Glutamatergic neuron (in vitro differentiated cells): ENCODE measurements around the gene CNRIP1. TPM values are rescaled to one million over a fixed set of nuclear protein-coding genes. Genes with fewer than 3 reads are reported as not detected.

Source experiments
- DNase-seq: peaks from one replicate; pipeline ENCODE4 v3.0.0; 2022
- H3K27ac Mint-ChIP-seq: one replicate; pipeline ENCODE4 v1.8.0; 2020; ENCODE audit warnings: mild to moderate bottlenecking, mixed read lengths, inconsistent platforms; ENCODE audit not compliant: unreplicated experiment
- H3K27me3 Mint-ChIP-seq: one replicate; pipeline ENCODE4 v1.8.0; 2020; ENCODE audit warnings: mild to moderate bottlenecking, moderate library complexity, mixed read lengths, inconsistent platforms; ENCODE audit not compliant: unreplicated experiment
- H3K36me3 Mint-ChIP-seq: one replicate; pipeline ENCODE4 v1.8.0; 2020; ENCODE audit warnings: mild to moderate bottlenecking, mixed read lengths, inconsistent platforms; ENCODE audit not compliant: unreplicated experiment
- H3K4me1 Mint-ChIP-seq: one replicate; pipeline ENCODE4 v1.8.0; 2020; ENCODE audit warnings: mild to moderate bottlenecking, low read depth, mixed read lengths, inconsistent platforms; ENCODE audit not compliant: unreplicated experiment
- H3K4me3 Mint-ChIP-seq: one replicate; pipeline ENCODE4 v1.8.0; 2020; ENCODE audit warnings: mild to moderate bottlenecking, mixed read lengths, inconsistent platforms; ENCODE audit not compliant: unreplicated experiment
- H3K9me3 Mint-ChIP-seq: one replicate; pipeline ENCODE4 v1.8.0; 2020; ENCODE audit warnings: mild to moderate bottlenecking, moderate library complexity, mixed read lengths, inconsistent platforms; ENCODE audit not compliant: unreplicated experiment
- CTCF ChIP-seq: fragments of 200-600 bp; sonication (generic); IDR thresholded peaks from one replicate; pipeline ENCODE4 v1.5.0; 2021; ENCODE audit not compliant: partially characterized antibody, unreplicated experiment
- total RNA-seq: library from RNA; stranded (reverse); fragmentation: NEBNext Ultra II Directional; extraction: Animal tissue kit (Norgen Biotek cat#: 25700); gene quantifications from one replicate; pipeline ENCODE4 v1.2.1, GENCODE V29; 2021; ENCODE audit not compliant: unreplicated experiment

CNRIP1 gene
- total RNA-seq, 1 donor from 2014 or later, result 28.0 TPM

DNA sequence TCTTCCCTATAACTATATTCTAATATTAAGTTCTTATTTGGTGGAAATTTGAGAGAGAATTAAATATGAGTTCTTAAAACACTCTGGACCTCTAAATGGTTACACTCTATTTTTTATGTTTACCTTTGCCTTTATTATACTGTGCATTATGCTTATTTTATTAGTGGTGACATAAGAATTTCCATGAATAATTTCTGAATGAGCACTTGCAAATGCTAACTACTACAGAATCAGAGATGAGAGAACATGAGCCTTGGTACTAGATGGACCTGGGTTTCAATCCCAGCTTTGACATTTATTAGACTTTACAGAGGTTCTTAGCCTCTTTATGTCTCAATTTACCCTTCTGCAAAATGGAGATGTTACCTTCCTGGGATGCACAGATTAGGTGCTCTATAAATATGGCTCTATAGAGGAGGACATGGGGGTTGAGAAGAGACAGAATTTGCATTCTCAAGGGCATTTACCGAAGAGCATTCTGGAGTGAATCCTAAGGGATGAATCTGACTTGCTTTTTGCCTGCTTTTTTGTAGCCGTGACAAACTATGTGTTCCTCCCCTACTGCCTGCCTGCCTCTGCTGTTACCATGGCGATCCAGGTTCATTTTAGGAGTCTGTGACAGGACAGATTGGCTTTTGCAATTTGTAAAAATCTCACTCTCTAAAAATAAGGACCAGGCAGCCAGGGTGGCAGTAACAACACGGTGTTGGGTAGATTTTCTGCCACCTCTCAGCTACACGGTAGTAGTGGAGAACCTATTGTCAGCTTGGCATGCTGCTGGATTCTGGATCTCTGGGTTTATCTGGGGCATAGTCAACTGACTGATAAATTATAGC lies 20.7 kb upstream of the CNRIP1 start:
- Mint-ChIP-seq H3K4me3 (no peak overlapping the region), H3K4me1 (no peaks in the 10 kb centered on the region)
- no peak for DNase-seq

GRCh38 chr2:68336192-68336591 lies 16.4 kb upstream of the CNRIP1 start:
- TF ChIP-seq CTCF, result no peak
- Mint-ChIP-seq H3K4me3 (no peak overlapping the region), H3K27ac (no peak overlapping the region), H3K9me3 (peaks cover 3% of the 10 kb centered on the region), H3K36me3 (no peaks in the 10 kb centered on the region), H3K27me3 (no peaks in the 10 kb centered on the region), H3K4me1 (no peaks in the 10 kb centered on the region)
- no peak for DNase-seq

More for the DNA sequence above, 20.7 kb upstream of the CNRIP1 start:
- Mint-ChIP-seq H3K27ac (no peak overlapping the region), H3K9me3 (peaks cover 3% of the 10 kb centered on the region), H3K36me3 (no peaks in the 10 kb centered on the region), H3K27me3 (no peaks in the 10 kb centered on the region)
- no peak for TF ChIP-seq CTCF

DNA sequence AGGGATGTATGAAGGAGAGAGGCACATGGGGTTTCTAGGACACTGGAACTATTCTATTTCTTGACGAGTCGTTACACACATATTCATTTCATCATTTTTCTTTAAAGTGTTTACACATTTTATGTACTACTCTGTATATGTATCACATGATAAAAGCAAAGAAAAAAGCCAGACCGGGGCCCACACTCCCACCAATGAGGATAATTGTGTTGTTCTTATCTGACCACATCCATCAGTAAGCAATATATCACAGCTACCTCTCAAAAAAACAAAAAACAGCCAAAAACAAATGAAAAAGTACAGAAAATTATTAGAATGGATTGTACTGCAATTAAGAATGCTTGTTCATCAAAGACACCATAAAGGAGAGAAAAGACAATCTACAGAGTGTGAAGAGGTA lies 14.2 kb upstream of the CNRIP1 start:
- DNase-seq, result no peak
- TF ChIP-seq CTCF, result no peak
- peaks cover 3% of the 10 kb centered on the region for H3K27me3 Mint-ChIP-seq
- H3K4me1 Mint-ChIP-seq, result no peaks in the 10 kb centered on the region
- no peak overlapping the region for H3K27ac Mint-ChIP-seq
- H3K9me3 Mint-ChIP-seq, result peaks cover 3% of the 10 kb centered on the region
- H3K36me3 Mint-ChIP-seq, result no peaks in the 10 kb centered on the region
- no peak overlapping the region for H3K4me3 Mint-ChIP-seq

DNA sequence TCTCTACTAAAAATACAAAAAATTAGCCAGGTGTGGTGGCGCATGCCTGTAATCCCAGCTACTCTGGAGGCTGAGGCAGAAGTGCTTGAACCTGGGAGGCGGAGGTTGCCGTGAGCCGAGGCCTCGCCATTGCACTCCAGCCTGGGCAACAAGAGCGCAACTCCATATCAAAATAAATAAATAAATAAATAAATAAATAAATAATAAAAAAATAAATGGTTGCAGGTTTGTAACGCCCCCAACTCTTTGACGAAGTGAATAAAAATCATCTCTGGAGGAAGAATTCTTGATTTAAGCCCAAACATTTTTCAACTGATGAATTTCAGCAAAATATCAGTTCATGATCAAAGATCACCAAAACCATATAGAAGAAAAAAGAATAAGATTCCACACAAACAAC lies 13.3 kb upstream of the CNRIP1 start:
- TF ChIP-seq CTCF, result no peak
- no peak for DNase-seq
- no peaks in the 10 kb centered on the region for H3K4me1 Mint-ChIP-seq
- no peak overlapping the region for H3K4me3 Mint-ChIP-seq
- H3K27me3 Mint-ChIP-seq, result peaks cover 5% of the 10 kb centered on the region
- H3K36me3 Mint-ChIP-seq, result no peaks in the 10 kb centered on the region
- peaks cover 3% of the 10 kb centered on the region for H3K9me3 Mint-ChIP-seq
- H3K27ac Mint-ChIP-seq, result no peak overlapping the region

DNA sequence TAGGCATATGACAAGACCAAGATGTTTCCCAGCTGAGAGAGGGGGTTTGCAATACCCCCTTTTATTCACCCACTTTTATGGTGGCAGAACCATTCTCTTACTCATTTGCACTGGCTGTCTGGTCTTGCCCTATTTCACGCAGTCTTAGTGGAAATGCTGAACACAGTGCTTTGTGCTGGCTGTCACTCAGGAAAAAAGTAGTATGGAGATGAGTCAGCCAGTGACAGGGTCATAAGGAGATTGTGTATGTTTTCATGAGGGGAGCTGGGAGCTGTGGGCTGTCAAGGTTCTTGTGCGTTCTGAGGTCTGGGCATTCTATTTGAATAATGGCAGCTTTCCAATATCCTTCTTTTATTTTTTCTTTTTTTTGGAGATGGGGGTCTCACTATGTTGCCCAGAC lies 10.9 kb upstream of the CNRIP1 start:
- Mint-ChIP-seq H3K4me1 (no peaks in the 10 kb centered on the region), H3K9me3 (no peaks in the 10 kb centered on the region), H3K27me3 (peaks cover 5% of the 10 kb centered on the region), H3K36me3 (no peaks in the 10 kb centered on the region), H3K4me3 (no peak overlapping the region), H3K27ac (no peak overlapping the region)
- no peak for DNase-seq
- no peak for TF ChIP-seq CTCF
